Neutrophil (primary cell): Measurements from ENCODE around the gene ACSF3.

ENCODE experiments used
- H3K27ac ChIP-seq: fragments of 200-600 bp; sonication (generic); 2 replicates; pipeline ENCODE4 v1.5.1; 2016; ENCODE audit warnings: mild to moderate bottlenecking, moderate library complexity
- H3K27me3 ChIP-seq: fragments of 200-600 bp; sonication (generic); 2 replicates; pipeline ENCODE4 v1.6.0; 2016; ENCODE audit warnings: mild to moderate bottlenecking
- H3K36me3 ChIP-seq: fragments of 200-600 bp; sonication (generic); 2 replicates; pipeline ENCODE4 v1.5.1; 2017
- H3K4me1 ChIP-seq, 2 experiments: fragments of 200-600 bp in 1 of 2; sonication (generic) in 1 of 2; 1 replicate in 1 of 2; 2 replicates in 1 of 2; pipeline versions ENCODE4 v1.5.1 to v1.6.1; 2013 to 2016; ENCODE audit warnings: low read depth in 1 of 2, low read length in 1 of 2, mild to moderate bottlenecking in 1 of 2, moderate library complexity in 1 of 2; ENCODE audit not compliant: control insufficient read depth in 1 of 2, insufficient read depth in 1 of 2
- H3K4me3 ChIP-seq, 2 experiments: fragments of 200-600 bp in 1 of 2; sonication (generic) in 1 of 2; 1 replicate in 1 of 2; 2 replicates in 1 of 2; pipeline ENCODE4 v1.5.1; 2013 to 2016; ENCODE audit warnings: low read depth in 1 of 2, low read length in 1 of 2, mild to moderate bottlenecking in 1 of 2, moderate library complexity in 1 of 2
- H3K9me3 ChIP-seq: fragments of 200-600 bp; sonication (generic); 2 replicates; pipeline ENCODE4 v1.5.1; 2016
- TF ChIP-seq, protein P1 (sequence below): fragments of 200-600 bp; sonication (generic); IDR thresholded peaks from 2 replicates; pipeline ENCODE4 v1.5.1; 2016; ENCODE audit warnings: antibody characterized with exemption

The ACSF3 gene

DNA sequence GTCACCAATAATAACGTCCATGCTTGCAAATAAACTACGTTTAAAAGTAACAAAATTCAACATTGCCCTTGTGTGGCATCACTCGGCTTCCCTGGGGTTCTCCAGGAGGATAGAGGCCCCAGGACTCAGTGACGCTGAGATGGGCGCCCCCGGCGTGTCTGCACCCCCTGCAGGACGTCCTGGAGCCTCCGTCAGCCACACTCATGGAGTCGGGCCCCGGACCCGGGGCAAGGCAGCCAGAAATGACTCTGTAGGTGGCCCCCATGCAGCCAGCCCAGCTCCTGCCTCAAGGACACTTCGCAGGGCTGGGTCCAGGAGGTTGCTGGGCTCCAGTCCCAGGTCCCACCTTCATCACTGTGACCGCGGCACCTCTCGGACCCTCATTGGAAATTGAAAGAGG is 16.6 kb upstream of the ACSF3 start:
- H3K9me3 ChIP-seq: no peaks in the 10 kb centered on the region
- H3K27ac ChIP-seq: no peak overlapping the region
- no peaks in the 10 kb centered on the region for H3K27me3 ChIP-seq
- TF ChIP-seq, protein P1, sequence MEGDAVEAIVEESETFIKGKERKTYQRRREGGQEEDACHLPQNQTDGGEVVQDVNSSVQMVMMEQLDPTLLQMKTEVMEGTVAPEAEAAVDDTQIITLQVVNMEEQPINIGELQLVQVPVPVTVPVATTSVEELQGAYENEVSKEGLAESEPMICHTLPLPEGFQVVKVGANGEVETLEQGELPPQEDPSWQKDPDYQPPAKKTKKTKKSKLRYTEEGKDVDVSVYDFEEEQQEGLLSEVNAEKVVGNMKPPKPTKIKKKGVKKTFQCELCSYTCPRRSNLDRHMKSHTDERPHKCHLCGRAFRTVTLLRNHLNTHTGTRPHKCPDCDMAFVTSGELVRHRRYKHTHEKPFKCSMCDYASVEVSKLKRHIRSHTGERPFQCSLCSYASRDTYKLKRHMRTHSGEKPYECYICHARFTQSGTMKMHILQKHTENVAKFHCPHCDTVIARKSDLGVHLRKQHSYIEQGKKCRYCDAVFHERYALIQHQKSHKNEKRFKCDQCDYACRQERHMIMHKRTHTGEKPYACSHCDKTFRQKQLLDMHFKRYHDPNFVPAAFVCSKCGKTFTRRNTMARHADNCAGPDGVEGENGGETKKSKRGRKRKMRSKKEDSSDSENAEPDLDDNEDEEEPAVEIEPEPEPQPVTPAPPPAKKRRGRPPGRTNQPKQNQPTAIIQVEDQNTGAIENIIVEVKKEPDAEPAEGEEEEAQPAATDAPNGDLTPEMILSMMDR: no peak
- no peak overlapping the region for H3K4me3 ChIP-seq
- no peaks in the 10 kb centered on the region for H3K4me1 ChIP-seq
- no peaks in the 10 kb centered on the region for H3K36me3 ChIP-seq

- TF ChIP-seq, protein P1: no peak
- Histone ChIP-seq H3K9me3 (no peaks in the 10 kb centered on the region), H3K4me1 (no peaks in the 10 kb centered on the region), H3K36me3 (no peaks in the 10 kb centered on the region), H3K27me3 (no peaks in the 10 kb centered on the region), H3K27ac (no peak overlapping the region), H3K4me3 (no peak overlapping the region)
Measured at GRCh38 chr16:89078172-89078571, 15.5 kb upstream of the ACSF3 start.

- peaks cover 2% of the 10 kb centered on the region for H3K27me3 ChIP-seq
- TF ChIP-seq, protein P1: no peak
- no peaks in the 10 kb centered on the region for H3K36me3 ChIP-seq
- H3K27ac ChIP-seq: no peak overlapping the region
- no peaks in the 10 kb centered on the region for H3K9me3 ChIP-seq
- H3K4me3 ChIP-seq: no peak overlapping the region
- no peaks in the 10 kb centered on the region for H3K4me1 ChIP-seq
Measured at GRCh38 chr16:89079434-89079980, 14.1 kb upstream of the ACSF3 start.

DNA sequence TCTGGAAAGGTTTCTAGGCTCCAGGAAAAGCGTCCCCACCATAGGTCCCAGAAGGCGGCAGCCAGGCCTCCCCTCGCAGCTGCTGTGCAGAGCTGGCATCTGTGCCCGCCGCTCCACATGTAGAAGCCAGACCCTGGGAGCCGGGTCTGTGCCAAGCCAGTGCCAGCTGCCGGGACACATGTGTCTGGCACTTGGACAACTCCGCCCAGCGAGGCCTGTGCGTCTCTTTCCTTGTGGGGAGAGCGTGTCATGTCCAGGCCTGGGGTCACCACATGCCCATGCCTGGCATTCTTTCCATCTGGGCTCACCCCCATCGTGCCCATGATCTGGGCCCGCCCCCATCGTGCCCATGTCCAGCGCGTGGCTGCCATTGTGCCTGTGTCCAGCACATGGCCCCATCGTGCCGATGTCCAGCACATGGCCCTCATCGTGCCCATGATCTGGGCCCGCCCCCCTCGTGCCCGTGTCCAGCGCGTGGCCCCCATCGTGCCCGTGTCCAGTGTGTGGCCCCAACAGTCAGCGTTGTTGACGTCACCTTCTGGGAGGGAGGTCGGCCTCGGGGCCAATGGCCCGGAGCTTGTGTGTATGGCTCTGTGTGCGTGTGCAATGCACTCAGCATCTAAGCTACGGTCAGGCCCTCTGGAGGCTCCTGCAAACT is 13.3 kb upstream of the ACSF3 start:
- Histone ChIP-seq H3K4me1 (no peaks in the 10 kb centered on the region), H3K36me3 (no peaks in the 10 kb centered on the region), H3K27ac (no peak overlapping the region), H3K27me3 (peaks cover 7% of the 10 kb centered on the region), H3K4me3 (no peak overlapping the region), H3K9me3 (no peaks in the 10 kb centered on the region)
- TF ChIP-seq, protein P1: no peak

GRCh38 chr16:89081556-89081955 is 12.1 kb upstream of the ACSF3 start:
- Histone ChIP-seq H3K36me3 (no peaks in the 10 kb centered on the region), H3K27me3 (peaks cover 7% of the 10 kb centered on the region), H3K9me3 (no peaks in the 10 kb centered on the region), H3K4me1 (no peaks in the 10 kb centered on the region), H3K4me3 (no peak overlapping the region), H3K27ac (no peak overlapping the region)
- TF ChIP-seq, protein P1: no peak
